HepG2 (cell line): ENCODE data around the gene SLC22A23. TPM values are rescaled to one million over a fixed set of nuclear protein-coding genes. Genes with fewer than 3 reads are reported as not detected.
A peak's percentile ranks its signal among the peaks of the same experiment; 100 is the strongest.

Source experiments
- ATAC-seq: fragments of 200-7000 bp; cut with Tn5 transposase; 3 replicates; pipeline ENCODE4 v1.9.1; 2020; ENCODE audit warnings: mild to moderate bottlenecking, moderate library complexity
- BruUV-seq: library from RNA; stranded (reverse); fragments of 400-500 nt; replicated peaks from 2 replicates; lab custom pipeline; 2021; lab: Mats Ljungman, UMichigan
- CTCF ChIA-PET: fragments of 300-600 bp; formaldehyde crosslinking; extraction: SDS; loops from one replicate; lab custom pipeline; 2021; ENCODE audit warnings: low total read pairs, inconsistent platforms, low intra/inter-chr PET ratio; lab: Yijun Ruan, JAX
- POLR2A ChIA-PET: fragments of 350-600 bp; sonication (Branson Sonifier 250); formaldehyde crosslinking; loops from one replicate; lab custom pipeline; 2020; ENCODE audit warnings: antibody characterized with exemption, inconsistent platforms; lab: Yijun Ruan, JAX
- DNase-seq: peaks from one replicate; pipeline ENCODE4 v3.0.0-alpha.2; 2015; ENCODE audit warnings: low spot score
- FAIRE-seq: peaks from 3 replicates; lab custom pipeline; 2011; peaks lifted over from hg19 to GRCh38; lab: Jason Lieb, UNC
- H2AFZ ChIP-seq: one replicate; pipeline ENCODE4 v1.6.1; 2011; ENCODE audit warnings: low read length, inconsistent platforms
- H3K27ac ChIP-seq: fragments of 300-600 bp; 3 replicates; pipeline ENCODE4 v1.8.0; 2011; ENCODE audit warnings: mixed run types, mild to moderate bottlenecking, mixed read lengths, low read length, inconsistent platforms; ENCODE audit not compliant: insufficient read depth; ENCODE audit errors: extremely low read length
- H3K27me3 ChIP-seq, 2 experiments: fragments of 200-600 bp in 1 of 2; 2 replicates in 1 of 2; 3 replicates in 1 of 2; pipeline versions ENCODE4 v1.6.0 to v1.8.0; 2011; ENCODE audit warnings: low read length in 2 of 2, mild to moderate bottlenecking in 2 of 2, moderate library complexity in 2 of 2, inconsistent platforms in 1 of 2; ENCODE audit not compliant: insufficient read depth in 2 of 2, control insufficient read depth in 1 of 2
- H3K36me3 ChIP-seq, 2 experiments: fragments of 200-600 bp in 1 of 2; replicated peaks in 1 of 2; 2 replicates in 1 of 2; 3 replicates in 1 of 2; pipeline versions ENCODE4 v1.5.1 to v1.8.0; 2011; ENCODE audit warnings: low read length in 2 of 2, inconsistent platforms in 1 of 2; ENCODE audit not compliant: insufficient read depth in 2 of 2, control insufficient read depth in 1 of 2
- H3K4me1 ChIP-seq: 2 replicates; pipeline ENCODE4 v1.5.1; 2012; ENCODE audit warnings: low read length, inconsistent platforms; ENCODE audit not compliant: insufficient read depth
- H3K4me2 ChIP-seq: 2 replicates; pipeline ENCODE4 v1.6.0; 2011; ENCODE audit warnings: low read depth, low read length, inconsistent platforms
- H3K4me3 ChIP-seq, 3 experiments: fragments of 200-600 bp in 1 of 3; sonication (generic), shearing (Covaris generic) in 1 of 3; replicated peaks in 1 of 3; 2 replicates each; pipeline ENCODE4 v1.5.1; 2011 to 2016; ENCODE audit warnings: low read length in 3 of 3, inconsistent platforms in 2 of 3, low read depth in 2 of 3, mild to moderate bottlenecking in 2 of 3, control low read depth in 1 of 3, mixed read lengths in 1 of 3; ENCODE audit not compliant: insufficient read depth in 1 of 3
- H3K79me2 ChIP-seq: one replicate; pipeline ENCODE4 v1.6.1; 2011; ENCODE audit warnings: low read length, inconsistent platforms; ENCODE audit not compliant: insufficient read depth
- H3K9ac ChIP-seq: 2 replicates; pipeline ENCODE4 v1.6.0; 2011; ENCODE audit warnings: mild to moderate bottlenecking, low read depth, low read length, inconsistent platforms; ENCODE audit not compliant: insufficient read depth
- H3K9me3 ChIP-seq: 2 replicates; pipeline ENCODE4 v1.5.1; 2012; ENCODE audit warnings: mild to moderate bottlenecking, low read length
- H4K20me1 ChIP-seq: 2 replicates; pipeline ENCODE4 v1.6.0; 2011; ENCODE audit warnings: inconsistent platforms, mild to moderate bottlenecking, low read length, moderate library complexity; ENCODE audit not compliant: insufficient read depth
- FLYWCH1 ChIP-seq: sonication (generic); formaldehyde crosslinking; IDR thresholded peaks from 2 replicates; pipeline ENCODE4 v1.8.1; 2023; ENCODE audit warnings: mild to moderate bottlenecking, missing genetic modification reagents
- HOXA3 ChIP-seq: sonication (generic); formaldehyde crosslinking; IDR thresholded peaks from 2 replicates; pipeline ENCODE4 v1.5.0; 2020; ENCODE audit warnings: missing genetic modification reagents
- RBM22 ChIP-seq: fragments of 200-400 bp; formaldehyde crosslinking; optimal IDR thresholded peaks from 2 replicates; pipeline ENCODE3; 2017; ENCODE audit warnings: mild to moderate bottlenecking, low read length, moderate library complexity
- REL ChIP-seq: sonication (generic); formaldehyde crosslinking; conservative IDR thresholded peaks from 2 replicates; pipeline ENCODE4 v1.8.0; 2022; ENCODE audit warnings: mild to moderate bottlenecking, missing genetic modification reagents, moderate library complexity
- REXO4 ChIP-seq: sonication (generic); formaldehyde crosslinking; IDR thresholded peaks from 2 replicates; pipeline ENCODE4 v1.8.0; 2022; ENCODE audit warnings: missing genetic modification reagents, mild to moderate bottlenecking, borderline replicate concordance
- SP1 ChIP-seq, 2 experiments: fragments of 450-650 bp in 1 of 2; sonication (generic) in 1 of 2; formaldehyde crosslinking in 1 of 2; IDR thresholded peaks; 2 replicates each; pipeline versions ENCODE4 v1.4.0 to v1.6.1; 2016 to 2020; ENCODE audit warnings: missing genetic modification reagents in 1 of 2
- ZBTB1 ChIP-seq: sonication (generic); formaldehyde crosslinking; IDR thresholded peaks from 2 replicates; pipeline ENCODE4 v1.4.0; 2020; ENCODE audit warnings: missing genetic modification reagents, borderline replicate concordance
- ZNF292 ChIP-seq: sonication (generic); formaldehyde crosslinking; IDR thresholded peaks from 2 replicates; pipeline ENCODE4 v1.8.1; 2022; ENCODE audit warnings: mild to moderate bottlenecking, low read depth, missing genetic modification reagents, borderline replicate concordance
- ZNF33B ChIP-seq: sonication (generic); formaldehyde crosslinking; IDR thresholded peaks from 2 replicates; pipeline ENCODE4 v1.5.1; 2020; ENCODE audit warnings: mild to moderate bottlenecking, missing genetic modification reagents
- ZNF598 ChIP-seq: sonication (generic); formaldehyde crosslinking; IDR thresholded peaks from 2 replicates; pipeline ENCODE4 v1.5.1; 2020; ENCODE audit warnings: mild to moderate bottlenecking, missing genetic modification reagents, borderline replicate concordance
- ZSCAN21 ChIP-seq: sonication (generic); formaldehyde crosslinking; IDR thresholded peaks from 2 replicates; pipeline ENCODE4 v1.8.0; 2022; ENCODE audit warnings: mild to moderate bottlenecking, missing genetic modification reagents, moderate library complexity, borderline replicate concordance
- WGBS: methylation state at CpG from one replicate; pipeline ENCODE4 v1.1.6; 2017; ENCODE audit warnings: low lambda C conversion rate; 5-methylcytosine and 5-hydroxymethylcytosine counted together
- in situ Hi-C: cut with HindIII; loops from 2 replicates; pipeline ENCODE4 v1.10.0; 2017; ENCODE audit warnings: low pct_unique_long_range_greater_than_20kb; ENCODE audit not compliant: extremely low pct_ligation_motif_present
- intact Hi-C: fragments of 100-400 bp; cut with micrococcal nuclease; formaldehyde crosslinking; loops from one replicate; pipeline ENCODE4 v1.10.0; 2022; ENCODE audit not compliant: unreplicated experiment
- polyA plus RNA-seq, 8 experiments: library from polyadenylated mRNA; depleted of rRNA in 3 of 8; stranded (reverse) in 7 of 8; unstranded in 1 of 8; fragments of >200 nt; fragmentation: Illumina TruSeq in 4 of 8; extraction: Trizol in 4 of 8; gene quantifications; 2 replicates each; pipeline versions ENCODE4 v1.2.1 to v1.2.3, GENCODE V29; 2011 to 2016; ENCODE audit warnings: low read depth in 4 of 8, missing spikeins in 1 of 8, mixed read lengths in 1 of 8; ENCODE audit not compliant: insufficient read depth in 1 of 8
- total RNA-seq, 5 experiments: library from RNA; depleted of rRNA; stranded (reverse); fragments of >200 nt; fragmentation: Illumina TruSeq; extraction: Trizol; gene quantifications; 2 replicates each; pipeline ENCODE4 v1.2.3, GENCODE V29; 2016; ENCODE audit warnings: low read depth in 1 of 5
- TF ChIP-seq, protein P1 (sequence below): sonication (generic); formaldehyde crosslinking; IDR thresholded peaks from 2 replicates; pipeline ENCODE4 v1.4.0; 2020; ENCODE audit warnings: missing genetic modification reagents
- TF ChIP-seq, protein P2 (sequence below): IDR thresholded peaks from 2 replicates; pipeline ENCODE4 v1.6.1; 2016; ENCODE audit warnings: control low read depth
- TF ChIP-seq, protein P3 (sequence below): sonication (generic); formaldehyde crosslinking; IDR thresholded peaks from 2 replicates; pipeline ENCODE4 v1.4.0; 2020; ENCODE audit warnings: missing genetic modification reagents
- TF ChIP-seq, protein P4 (sequence below): sonication (generic); formaldehyde crosslinking; IDR thresholded peaks from 2 replicates; pipeline ENCODE4 v1.8.1; 2023; ENCODE audit warnings: mild to moderate bottlenecking, missing genetic modification reagents, borderline replicate concordance
- TF ChIP-seq, protein P5 (sequence below): sonication (generic); formaldehyde crosslinking; conservative IDR thresholded peaks from 2 replicates; pipeline ENCODE4 v1.8.0; 2022; ENCODE audit warnings: low read depth, missing genetic modification reagents
- TF ChIP-seq, protein P6 (sequence below): sonication (generic); formaldehyde crosslinking; conservative IDR thresholded peaks from 2 replicates; pipeline ENCODE4 v1.8.1; 2023; ENCODE audit warnings: missing genetic modification reagents

Gene SLC22A23
- total and polyA plus RNA-seq, 2 of the 13 experiments (the other 11 are each of a cell fraction or from before 2014, with no cell fraction given): 11.8 to 17.5 TPM

DNA sequence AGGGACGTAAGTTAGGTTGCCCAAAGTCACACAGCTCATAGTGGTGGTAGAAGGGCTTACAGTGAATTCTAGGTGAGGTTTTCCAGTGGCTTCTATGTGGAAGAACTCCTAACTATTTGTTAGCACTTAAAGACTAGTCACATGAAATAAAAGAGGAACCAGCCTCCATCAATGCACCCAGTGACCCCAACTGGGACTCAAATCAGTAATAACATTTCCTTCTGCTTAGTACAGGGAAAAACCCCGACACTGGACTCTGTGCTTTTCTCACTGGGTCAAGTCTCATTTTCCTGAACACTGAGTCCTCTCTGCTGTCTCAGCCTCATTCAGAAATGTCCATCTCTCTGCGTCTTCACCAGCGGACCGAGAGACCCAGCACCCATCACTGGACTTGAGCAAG is 89.2 kb downstream of the SLC22A23 start:
- Histone ChIP-seq H2AFZ (no peak overlapping the region), H3K4me3 (no peak overlapping the region), H3K4me2 (no peak overlapping the region), H3K27me3 (no peaks in the 10 kb centered on the region), H3K79me2 (peaks cover 65% of the 10 kb centered on the region), H3K36me3 (peaks cover 4 to 16% of the 10 kb centered on the region in 2 experiments), H3K4me1 (peaks cover 100% of the 10 kb centered on the region), H3K9ac (no peak overlapping the region), H3K9me3 (no peaks in the 10 kb centered on the region), H4K20me1 (no peaks in the 10 kb centered on the region), H3K27ac (peak overlapping the region; percentile 72)
- FAIRE-seq: no peak
- CTCF ChIA-PET: no interaction called here
- TF ChIP-seq, protein P1, sequence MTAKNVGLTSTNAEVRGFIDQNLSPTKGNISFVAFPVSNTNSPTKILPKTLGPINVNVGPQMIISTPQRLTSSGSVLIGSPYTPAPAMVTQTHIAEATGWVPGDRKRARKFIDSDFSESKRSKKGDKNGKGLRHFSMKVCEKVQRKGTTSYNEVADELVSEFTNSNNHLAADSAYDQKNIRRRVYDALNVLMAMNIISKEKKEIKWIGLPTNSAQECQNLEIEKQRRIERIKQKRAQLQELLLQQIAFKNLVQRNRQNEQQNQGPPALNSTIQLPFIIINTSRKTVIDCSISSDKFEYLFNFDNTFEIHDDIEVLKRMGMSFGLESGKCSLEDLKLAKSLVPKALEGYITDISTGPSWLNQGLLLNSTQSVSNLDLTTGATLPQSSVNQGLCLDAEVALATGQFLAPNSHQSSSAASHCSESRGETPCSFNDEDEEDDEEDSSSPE: no peak
- TF ChIP-seq, protein P2, sequence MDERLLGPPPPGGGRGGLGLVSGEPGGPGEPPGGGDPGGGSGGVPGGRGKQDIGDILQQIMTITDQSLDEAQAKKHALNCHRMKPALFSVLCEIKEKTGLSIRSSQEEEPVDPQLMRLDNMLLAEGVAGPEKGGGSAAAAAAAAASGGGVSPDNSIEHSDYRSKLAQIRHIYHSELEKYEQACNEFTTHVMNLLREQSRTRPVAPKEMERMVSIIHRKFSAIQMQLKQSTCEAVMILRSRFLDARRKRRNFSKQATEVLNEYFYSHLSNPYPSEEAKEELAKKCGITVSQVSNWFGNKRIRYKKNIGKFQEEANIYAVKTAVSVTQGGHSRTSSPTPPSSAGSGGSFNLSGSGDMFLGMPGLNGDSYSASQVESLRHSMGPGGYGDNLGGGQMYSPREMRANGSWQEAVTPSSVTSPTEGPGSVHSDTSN (CRISPR knock-in tag): peak; percentile 29; the same call in 1 of the 2 replicates
- TF ChIP-seq, protein P3, sequence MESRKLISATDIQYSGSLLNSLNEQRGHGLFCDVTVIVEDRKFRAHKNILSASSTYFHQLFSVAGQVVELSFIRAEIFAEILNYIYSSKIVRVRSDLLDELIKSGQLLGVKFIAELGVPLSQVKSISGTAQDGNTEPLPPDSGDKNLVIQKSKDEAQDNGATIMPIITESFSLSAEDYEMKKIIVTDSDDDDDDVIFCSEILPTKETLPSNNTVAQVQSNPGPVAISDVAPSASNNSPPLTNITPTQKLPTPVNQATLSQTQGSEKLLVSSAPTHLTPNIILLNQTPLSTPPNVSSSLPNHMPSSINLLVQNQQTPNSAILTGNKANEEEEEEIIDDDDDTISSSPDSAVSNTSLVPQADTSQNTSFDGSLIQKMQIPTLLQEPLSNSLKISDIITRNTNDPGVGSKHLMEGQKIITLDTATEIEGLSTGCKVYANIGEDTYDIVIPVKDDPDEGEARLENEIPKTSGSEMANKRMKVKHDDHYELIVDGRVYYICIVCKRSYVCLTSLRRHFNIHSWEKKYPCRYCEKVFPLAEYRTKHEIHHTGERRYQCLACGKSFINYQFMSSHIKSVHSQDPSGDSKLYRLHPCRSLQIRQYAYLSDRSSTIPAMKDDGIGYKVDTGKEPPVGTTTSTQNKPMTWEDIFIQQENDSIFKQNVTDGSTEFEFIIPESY (CRISPR knock-in tag): no peak
- TF ChIP-seq SP1 (IDR thresholded peaks at IDR 0.05) (no peak), SP1 (CRISPR knock-in tag; IDR thresholded peaks at IDR 0.05) (no peak), RBM22 (peak; percentile 12), HOXA3 (0 out of 2 replicates have a peak, but pooled peaks have one; percentile 12), REXO4 (CRISPR knock-in tag) (peak; percentile 21; the same call in 1 of the 2 replicates), REL (CRISPR knock-in tag) (no peak), FLYWCH1 (no peak), ZSCAN21 (no peak), ZBTB1 (CRISPR knock-in tag) (no peak), ZNF598 (CRISPR knock-in tag) (peak; percentile 47; the same call in 1 of the 2 replicates), ZNF292 (CRISPR knock-in tag) (no peak), ZNF33B (CRISPR knock-in tag) (no peak)
- TF ChIP-seq, protein P4, sequence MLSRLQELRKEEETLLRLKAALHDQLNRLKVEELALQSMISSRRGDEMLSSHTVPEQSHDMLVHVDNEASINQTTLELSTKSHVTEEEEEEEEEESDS: no peak
- TF ChIP-seq, protein P5, sequence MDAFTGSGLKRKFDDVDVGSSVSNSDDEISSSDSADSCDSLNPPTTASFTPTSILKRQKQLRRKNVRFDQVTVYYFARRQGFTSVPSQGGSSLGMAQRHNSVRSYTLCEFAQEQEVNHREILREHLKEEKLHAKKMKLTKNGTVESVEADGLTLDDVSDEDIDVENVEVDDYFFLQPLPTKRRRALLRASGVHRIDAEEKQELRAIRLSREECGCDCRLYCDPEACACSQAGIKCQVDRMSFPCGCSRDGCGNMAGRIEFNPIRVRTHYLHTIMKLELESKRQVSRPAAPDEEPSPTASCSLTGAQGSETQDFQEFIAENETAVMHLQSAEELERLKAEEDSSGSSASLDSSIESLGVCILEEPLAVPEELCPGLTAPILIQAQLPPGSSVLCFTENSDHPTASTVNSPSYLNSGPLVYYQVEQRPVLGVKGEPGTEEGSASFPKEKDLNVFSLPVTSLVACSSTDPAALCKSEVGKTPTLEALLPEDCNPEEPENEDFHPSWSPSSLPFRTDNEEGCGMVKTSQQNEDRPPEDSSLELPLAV (CRISPR knock-in tag): no peak
- TF ChIP-seq, protein P6, sequence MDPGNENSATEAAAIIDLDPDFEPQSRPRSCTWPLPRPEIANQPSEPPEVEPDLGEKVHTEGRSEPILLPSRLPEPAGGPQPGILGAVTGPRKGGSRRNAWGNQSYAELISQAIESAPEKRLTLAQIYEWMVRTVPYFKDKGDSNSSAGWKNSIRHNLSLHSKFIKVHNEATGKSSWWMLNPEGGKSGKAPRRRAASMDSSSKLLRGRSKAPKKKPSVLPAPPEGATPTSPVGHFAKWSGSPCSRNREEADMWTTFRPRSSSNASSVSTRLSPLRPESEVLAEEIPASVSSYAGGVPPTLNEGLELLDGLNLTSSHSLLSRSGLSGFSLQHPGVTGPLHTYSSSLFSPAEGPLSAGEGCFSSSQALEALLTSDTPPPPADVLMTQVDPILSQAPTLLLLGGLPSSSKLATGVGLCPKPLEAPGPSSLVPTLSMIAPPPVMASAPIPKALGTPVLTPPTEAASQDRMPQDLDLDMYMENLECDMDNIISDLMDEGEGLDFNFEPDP: no peak
- no TSS peak for BruUV-seq
- no peak for ATAC-seq
- intact Hi-C loops (no loop called here), in situ Hi-C loops (no loop called here)
- DNase-seq: no peak
- 94% methylated on average over 5 of the region's 5 CpGs for WGBS
- POLR2A ChIA-PET: interaction anchor here (1.5 to 9.1 kb wide), 5 partner anchors 11 to 35 kb away, joined by 3 to 101 read pairs (median 32); no protein-coding TSS in a partner anchor
